ENCODE measurements around the gene TRPC6.
"Not testable (repeated sequence)": the region's sequence is repeated elsewhere in the genome, so short reads cannot be mapped to it uniquely, and the experiment has no call there.

TRPC6 gene

DNA sequence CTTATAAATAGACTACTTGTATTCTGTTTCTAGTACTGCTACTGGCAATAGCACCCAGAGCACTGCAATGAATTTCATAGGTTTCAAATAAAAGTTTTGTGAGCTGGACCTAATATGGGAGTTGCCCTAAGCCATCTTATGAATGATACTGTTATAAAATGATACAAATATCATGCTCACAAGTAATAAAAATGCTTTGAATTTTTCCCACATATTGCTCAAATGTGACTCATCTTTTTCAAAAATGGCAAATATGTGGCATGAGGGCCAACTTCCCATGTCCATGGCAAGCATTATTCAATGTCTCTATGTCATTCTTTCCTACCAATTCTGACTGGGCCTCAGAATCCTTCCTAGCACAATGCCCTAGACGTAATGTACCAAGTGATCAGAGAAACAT, 137.6 kb downstream of the TRPC6 start:
- no peak for DNase-seq

DNA sequence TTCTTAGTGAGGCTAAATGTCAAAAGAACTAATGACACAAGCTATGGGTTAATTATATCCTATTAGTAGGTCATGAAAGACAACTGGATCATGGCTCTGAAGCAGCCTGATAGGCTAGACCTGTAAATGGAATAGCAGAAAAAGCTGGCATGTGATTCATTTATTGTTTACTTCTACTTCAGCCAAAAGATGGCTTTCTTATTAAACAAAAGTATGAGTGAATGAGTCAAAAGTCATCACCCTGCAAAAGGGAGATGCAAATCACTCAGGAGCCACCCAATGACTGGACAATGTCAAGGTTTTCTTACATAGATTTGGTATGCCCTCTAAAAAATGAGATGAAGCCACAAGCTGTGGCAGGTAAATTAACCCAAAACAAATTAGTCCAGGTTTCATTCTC, 138.0 kb downstream of the TRPC6 start:
- DNase-seq: no peak

DNA sequence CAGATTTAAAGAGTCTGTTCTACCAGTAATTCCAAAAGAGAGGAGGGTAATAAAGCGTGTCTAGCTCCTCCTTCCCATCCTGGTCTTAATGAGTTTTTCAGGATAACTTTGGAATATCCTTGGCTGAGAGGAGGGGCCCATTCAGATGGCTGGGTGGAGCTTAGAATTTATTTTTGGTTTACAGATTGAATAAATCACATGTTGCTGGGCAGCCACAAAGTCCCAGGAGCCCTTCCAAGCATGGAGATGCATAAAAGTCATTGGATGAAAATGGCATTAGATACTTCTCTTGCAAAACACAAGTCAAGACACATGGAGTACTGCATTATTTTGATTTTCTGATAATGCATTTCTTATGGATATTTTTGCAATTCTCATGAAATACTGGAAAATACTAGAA, 139.0 kb downstream of the TRPC6 start:
- no peak for DNase-seq

DNA sequence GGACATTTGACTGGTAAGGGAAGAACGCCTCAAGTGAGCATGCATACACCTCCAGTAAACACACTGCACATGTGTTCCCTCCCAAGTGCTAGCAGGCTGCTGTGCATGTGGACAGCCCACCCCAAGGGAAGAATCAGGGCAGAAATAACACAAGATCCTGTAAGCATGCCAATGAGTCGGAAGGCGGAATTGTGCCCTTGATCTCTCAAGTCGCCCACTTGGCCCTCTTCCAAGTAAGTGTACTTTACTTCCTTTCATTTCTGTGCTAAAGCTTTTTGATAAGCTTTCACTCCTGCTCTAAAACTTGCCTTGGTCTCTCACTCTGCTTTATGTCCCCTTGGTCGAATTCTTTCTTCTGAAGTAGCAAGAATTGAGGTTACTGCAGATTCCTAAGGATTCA, 139.6 kb downstream of the TRPC6 start:
- no peak for DNase-seq

DNA sequence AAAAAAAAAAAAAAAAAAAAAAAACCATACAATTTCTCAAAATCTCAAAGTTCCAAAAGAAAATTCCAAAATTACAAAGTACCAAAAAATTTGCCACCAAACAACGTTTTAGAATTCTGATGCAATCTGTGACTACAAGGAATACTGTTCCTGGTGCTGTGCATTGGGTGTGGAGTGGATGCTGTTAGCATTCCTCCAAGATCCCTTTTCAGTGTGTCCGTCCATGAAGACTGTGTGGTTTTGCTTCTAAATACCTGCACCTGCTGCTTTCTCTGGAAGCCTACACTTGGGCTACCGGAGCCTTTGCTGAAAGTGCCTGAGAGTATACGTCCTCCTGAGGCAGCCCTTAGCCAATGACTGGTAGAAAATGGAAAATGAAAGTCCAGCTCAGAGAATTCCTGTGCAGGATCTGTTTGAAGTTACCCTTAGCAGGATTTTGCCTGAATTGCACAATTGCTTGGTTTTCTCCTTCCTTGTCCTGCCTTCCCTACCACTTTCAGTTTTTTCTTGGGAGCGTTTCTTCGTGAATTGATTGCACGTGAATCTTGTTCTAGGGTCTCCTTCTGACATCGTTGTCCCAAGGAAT, 140.8 kb downstream of the TRPC6 start:
- DNase-seq: no peak

DNA sequence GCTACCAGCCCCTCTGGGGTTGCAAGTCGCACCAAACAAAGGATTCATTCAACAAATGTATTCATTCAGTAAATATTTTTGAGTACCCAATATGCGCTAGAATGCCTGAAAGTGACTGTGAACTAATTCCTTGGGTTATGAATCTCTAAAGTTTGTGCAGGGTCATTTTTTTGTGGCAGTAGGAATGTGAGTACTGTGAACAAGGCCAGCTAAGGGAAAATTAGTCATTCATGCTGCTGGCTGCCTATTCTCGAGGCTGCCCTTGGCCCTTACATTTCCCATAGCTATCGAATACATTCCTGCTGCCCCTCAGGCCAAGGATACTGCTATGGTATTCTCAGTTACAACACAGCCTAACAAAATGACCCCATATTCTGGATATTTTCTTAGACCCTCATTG, 141.6 kb downstream of the TRPC6 start:
- no peak for DNase-seq

DNA sequence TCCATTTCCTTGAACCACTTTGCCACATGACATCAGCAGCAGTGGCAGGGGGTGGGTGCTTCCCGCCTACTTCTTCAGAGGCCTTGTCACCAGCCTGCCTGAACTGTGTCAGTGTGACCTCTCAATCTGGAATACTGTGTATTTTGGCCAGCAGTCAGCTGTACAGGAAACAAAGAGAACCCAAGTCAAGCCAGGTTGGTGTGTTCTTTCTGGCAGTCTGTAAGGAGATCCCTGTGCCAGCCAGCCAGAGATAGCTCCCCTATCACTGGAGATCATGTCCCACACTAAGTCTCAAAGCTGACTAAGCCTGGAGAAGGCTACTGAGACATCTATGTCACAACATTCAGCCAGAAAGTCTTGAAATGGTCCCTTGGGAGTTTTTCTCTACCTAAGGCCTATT, 142.1 kb downstream of the TRPC6 start:
- DNase-seq: no peak

DNA sequence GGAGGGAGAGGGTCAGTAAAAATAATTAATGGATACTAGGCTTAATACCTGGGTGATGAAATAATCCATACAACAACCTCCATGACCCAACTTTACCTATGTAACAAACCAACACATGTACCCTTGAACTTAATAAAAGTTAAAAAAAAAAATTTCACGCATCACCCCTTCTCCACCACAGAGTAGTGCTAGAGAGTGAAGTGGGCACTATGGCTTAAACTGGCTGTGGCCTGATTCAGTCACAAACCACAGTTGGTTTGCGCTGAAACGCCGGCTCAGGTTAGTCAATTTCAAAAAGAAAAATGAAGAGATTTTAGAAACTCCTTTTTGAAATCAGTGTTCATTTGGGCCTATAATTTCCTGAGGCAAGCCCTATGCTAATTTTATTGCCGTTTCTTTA, 144.3 kb downstream of the TRPC6 start:
- no peak for DNase-seq

DNA sequence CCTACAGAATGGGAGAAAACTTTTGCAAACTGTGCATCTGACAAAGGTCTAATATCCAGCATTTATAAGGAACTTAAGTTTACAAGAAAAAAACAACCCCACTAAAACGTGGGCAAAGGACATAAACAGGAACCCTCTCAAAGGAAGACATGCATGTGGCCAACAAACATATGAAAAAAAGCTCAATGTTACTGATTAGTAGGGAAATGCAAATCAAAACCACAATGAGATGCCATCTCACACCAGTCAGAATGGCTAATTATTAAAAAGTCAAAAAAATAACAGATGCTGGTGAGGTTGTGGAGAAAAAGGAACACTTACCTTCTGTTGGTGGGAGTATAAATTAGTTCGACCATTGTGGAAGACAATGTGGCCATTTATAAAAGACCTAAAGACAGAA, 145.1 kb downstream of the TRPC6 start:
- not testable (repeated sequence) for DNase-seq

DNA sequence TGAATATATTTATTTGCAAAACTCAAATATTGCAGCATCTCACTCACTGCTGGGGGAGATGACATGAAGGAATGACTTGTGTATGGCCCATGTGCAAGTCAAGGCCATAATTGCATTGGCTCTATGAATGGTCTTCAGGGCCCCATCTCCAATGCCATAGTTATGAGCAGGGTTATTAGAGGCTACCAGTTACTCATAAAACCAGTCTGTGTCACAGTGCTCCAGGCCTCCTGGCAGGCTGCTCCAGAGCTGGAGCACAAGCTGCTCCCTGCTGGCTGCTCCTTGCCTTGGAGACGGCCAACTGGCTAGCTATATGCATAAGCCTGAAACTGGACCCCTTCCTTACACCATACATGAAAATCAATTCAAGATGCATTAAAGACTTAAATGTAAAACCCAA, 145.7 kb downstream of the TRPC6 start:
- no peak for DNase-seq

DNA sequence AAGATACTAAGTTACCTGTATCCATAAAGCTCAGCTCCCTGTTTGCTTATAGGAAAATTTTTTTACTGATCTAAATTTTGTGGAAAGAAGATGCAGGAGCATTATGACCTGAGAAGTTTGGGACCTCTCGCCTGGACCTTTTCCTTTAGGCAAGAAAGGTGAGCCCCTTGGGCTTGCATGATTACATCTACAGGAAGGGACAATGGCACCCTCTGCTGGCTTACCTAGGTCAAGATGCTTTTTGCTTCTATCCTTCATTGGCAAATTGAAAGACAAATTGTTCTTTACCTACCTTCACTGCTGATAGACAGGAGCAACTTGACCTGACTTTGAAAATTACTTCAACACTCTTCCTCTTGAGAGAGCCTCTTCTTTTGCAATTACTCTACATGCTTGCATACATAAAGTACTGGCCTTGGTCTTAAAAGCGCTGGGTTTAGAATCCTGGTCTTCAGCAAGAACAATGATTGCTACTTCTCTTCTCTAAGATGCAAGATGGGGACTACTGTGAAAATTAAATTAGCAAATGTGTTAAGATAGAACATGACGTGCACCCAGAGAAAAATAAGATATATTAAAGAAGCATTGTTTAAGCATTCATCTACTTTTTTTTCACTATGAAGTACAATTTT, 147.2 kb downstream of the TRPC6 start:
- no peak for DNase-seq

DNA sequence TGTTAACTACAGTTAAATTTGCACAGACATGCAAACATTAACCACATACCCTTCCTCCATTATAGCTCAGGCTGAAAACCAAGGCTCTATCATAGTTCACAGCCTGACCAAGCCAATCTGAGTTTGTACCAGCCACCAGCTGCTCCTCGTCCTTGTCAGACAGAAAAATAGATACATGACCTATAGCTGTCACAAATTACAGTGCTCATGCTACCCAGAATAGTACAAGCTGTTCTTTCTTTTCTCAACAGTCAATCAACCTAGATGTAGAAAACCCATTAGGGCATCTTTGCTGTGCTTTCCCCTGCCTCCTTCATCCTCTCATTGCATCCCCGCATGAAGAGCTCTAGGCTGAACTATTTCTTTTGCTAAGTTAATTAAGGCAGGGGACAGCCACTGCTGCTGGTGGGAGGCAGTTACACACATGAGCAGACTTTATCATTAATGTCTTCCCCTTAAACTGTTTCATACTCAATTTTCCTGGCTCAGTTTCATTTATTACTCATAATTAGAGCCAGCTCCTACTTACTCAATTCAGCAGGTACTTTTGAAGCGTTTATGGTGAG, 148.3 kb downstream of the TRPC6 start:
- no peak for DNase-seq

DNA sequence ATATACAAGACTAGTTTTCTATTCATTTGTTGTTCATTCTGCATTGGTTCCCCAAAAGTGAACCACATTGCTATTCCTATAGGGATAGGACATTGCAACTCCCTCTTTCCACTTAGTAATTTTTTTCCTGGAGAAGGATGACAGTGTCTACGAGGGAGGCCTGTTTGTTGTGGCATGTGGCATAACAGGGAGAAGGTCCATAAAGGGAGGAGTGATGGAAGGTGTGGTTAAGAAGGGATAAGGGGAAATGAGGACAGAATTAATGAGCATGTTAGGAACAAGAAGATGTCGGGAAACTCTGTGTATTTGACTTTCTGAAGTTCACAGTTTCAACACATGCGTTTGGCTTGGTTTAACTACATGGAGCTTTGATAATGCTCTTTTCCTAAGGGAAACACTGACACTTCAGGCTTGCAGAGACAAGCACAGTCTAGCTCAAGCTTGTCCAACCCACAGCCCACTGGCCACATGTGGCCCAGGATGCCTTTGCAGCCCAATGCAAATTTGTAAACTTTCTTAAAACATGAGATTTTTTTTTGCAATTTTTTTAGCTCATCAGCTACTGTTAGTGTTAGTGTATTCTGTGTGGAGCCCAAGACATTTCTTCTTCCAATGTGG, 149.7 kb downstream of the TRPC6 start:
- no peak for DNase-seq

DNA sequence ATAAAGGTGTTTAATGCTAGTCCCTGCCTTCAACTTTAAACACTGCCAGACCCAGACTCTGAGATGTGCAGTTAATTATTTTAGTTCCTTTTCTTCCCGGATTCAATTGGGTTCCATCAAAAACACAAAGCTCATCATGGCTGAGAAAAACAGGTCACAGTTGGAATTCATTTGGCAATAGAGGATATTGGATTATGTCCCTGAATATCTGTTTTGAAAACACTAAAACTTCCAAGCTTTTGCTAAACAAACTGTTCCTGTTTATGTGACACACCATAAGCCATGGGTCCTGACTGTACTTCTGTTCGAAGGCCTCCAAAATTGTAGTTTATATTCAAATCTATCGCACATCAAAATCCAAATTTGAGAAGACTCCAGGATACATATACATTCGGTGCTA, 150.7 kb downstream of the TRPC6 start:
- no peak for DNase-seq

DNA sequence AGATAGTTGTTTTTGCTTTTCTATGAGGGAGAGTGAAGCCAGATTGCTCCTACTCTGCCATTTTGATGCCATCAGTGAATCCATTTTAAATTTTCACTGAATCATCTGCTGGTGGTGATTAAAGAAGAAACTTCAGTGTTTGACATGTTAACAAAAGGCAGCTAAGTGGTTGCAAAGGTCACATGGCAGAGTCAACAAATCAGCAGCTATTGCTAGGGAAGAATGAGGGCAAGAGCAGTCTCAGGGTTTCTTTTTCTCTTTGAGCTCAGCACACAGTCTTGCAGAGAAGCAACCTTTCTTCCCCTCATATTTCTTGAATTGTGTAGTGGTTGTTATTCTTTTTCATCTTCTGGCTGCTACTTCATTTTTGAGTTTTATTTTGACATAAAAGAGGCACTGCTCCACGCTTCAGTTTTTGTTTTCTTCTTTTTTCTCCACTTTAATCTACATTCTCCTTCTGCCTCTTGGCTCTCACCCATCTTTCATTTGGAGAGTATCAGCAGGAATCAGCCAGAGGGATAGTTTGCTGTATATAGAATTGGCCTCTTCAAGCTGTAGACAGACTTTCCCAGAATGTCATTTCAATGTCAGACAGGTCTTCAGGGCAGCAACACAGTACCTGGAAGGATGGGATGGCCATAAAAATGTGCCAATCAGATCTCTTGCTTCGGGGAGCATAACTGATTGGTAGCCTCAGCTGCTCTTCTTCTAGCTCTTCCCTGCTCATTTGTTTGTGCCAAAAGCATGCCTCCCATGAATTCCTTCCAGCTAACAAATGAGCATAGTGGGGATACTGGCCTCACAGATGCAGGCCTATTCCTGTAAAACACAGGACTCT, 153.9 kb downstream of the TRPC6 start:
- DNase-seq: no peak

DNA sequence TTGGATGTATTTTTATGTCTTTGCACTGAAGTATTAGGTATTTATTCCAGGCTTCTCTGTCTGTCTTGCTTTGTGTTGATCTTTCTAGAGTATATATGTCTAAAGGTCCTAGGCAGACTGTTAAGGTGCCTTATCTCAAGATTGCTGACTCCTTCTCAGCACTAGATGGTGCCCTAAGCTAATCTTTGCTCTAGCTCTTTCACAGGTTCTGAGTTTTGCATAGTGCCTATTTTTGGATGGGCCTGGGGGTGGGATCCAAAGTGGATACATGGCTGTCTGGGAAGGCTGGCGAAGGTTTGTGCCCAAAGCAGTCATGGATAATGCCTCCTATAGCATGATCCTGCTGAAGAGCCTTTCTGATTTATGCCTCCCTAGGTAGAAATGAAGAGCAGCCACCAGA, 154.9 kb downstream of the TRPC6 start:
- no peak for DNase-seq

DNA sequence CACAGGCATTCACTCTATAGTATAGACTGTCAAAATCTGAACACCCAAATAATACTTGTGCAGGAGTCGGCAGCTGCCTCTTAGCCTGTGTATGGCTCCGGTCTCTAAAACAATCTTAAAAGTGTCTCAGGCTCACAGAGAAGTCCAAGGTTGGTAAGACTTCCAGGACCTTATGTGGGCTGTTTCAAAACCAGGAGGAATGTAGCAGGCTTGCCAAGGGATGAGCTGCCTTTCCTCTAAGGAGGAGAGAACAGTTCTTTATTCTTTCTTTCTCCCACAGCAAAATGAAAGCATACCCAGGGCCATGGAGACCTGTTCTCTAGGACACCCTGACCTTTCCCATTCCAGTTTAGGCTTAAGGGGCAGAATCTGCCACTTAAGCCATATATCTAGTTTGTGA, 176.5 kb downstream of the TRPC6 start:
- DNase-seq: no peak

Measured in effector CD8-positive, alpha-beta T cell (primary cell).